DND-41 (cell line): ENCODE data around the gene ZDHHC16.
"Not testable (repeated sequence)": the region's sequence is repeated elsewhere in the genome, so short reads cannot be mapped to it uniquely, and the experiment has no call there.

Experiments
- ATAC-seq: fragments of 200-7000 bp; cut with Tn5 transposase; 3 replicates; pipeline ENCODE4 v1.9.1; 2021; ENCODE audit warnings: low read depth; ENCODE audit not compliant: insufficient read depth
- DNase-seq: peaks from one replicate; pipeline ENCODE4 v3.0.0-alpha.2; 2020
- H2AFZ ChIP-seq: 2 replicates; pipeline ENCODE4 v1.6.0; 2012; ENCODE audit warnings: low read depth, low read length
- H3K27ac ChIP-seq: 2 replicates; pipeline ENCODE4 v1.5.1; 2012; ENCODE audit warnings: low read length, inconsistent platforms
- H3K27me3 ChIP-seq: fragments of 200-600 bp; sonication (generic); 2 replicates; pipeline ENCODE4 v1.6.0; 2012; ENCODE audit warnings: low read length, mild to moderate bottlenecking, inconsistent platforms; ENCODE audit not compliant: insufficient read depth, poor library complexity
- H3K36me3 ChIP-seq: 2 replicates; pipeline ENCODE4 v1.5.1; 2012; ENCODE audit warnings: low read length, inconsistent platforms; ENCODE audit not compliant: insufficient read depth
- H3K4me1 ChIP-seq: 2 replicates; pipeline ENCODE4 v1.5.1; 2012; ENCODE audit warnings: mild to moderate bottlenecking, low read length; ENCODE audit not compliant: insufficient read depth
- H3K4me2 ChIP-seq: 2 replicates; pipeline ENCODE4 v1.6.0; 2012; ENCODE audit warnings: mild to moderate bottlenecking, moderate library complexity, low read length, inconsistent platforms; ENCODE audit not compliant: insufficient read depth
- H3K4me3 ChIP-seq, 2 experiments: fragments of 200-600 bp in 1 of 2; shearing (Covaris generic) in 1 of 2; 2 replicates each; pipeline ENCODE4 v1.5.1; 2012 to 2016; ENCODE audit warnings: inconsistent platforms in 2 of 2, low read length in 2 of 2, mild to moderate bottlenecking in 2 of 2, low read depth in 1 of 2, moderate library complexity in 1 of 2
- H3K79me2 ChIP-seq: 2 replicates; pipeline ENCODE4 v1.6.0; 2012; ENCODE audit warnings: low read length, inconsistent platforms; ENCODE audit not compliant: insufficient read depth
- H3K9ac ChIP-seq: 2 replicates; pipeline ENCODE4 v1.6.0; 2012; ENCODE audit warnings: low read depth, mild to moderate bottlenecking, inconsistent platforms, low read length, moderate library complexity
- H3K9me3 ChIP-seq: 2 replicates; pipeline ENCODE4 v1.5.1; 2012; ENCODE audit warnings: low read length, moderate library complexity, mild to moderate bottlenecking, inconsistent platforms; ENCODE audit not compliant: insufficient read depth, severe bottlenecking
- H4K20me1 ChIP-seq: 2 replicates; pipeline ENCODE4 v1.6.0; 2012; ENCODE audit warnings: low read length; ENCODE audit not compliant: insufficient read depth
- EZH2 ChIP-seq: IDR thresholded peaks from 3 replicates; pipeline ENCODE4 v1.6.1; 2012; ENCODE audit warnings: borderline replicate concordance, low read depth, mild to moderate bottlenecking, moderate library complexity, low read length, inconsistent platforms; ENCODE audit not compliant: severe bottlenecking
- TF ChIP-seq, protein P1 (sequence below): IDR thresholded peaks from 2 replicates; pipeline ENCODE4 v1.5.1; 2012; ENCODE audit warnings: borderline replicate concordance, low read length, moderate library complexity, mild to moderate bottlenecking; ENCODE audit not compliant: poor library complexity, severe bottlenecking; ENCODE audit errors: extremely low read depth

The ZDHHC16 gene

DNA sequence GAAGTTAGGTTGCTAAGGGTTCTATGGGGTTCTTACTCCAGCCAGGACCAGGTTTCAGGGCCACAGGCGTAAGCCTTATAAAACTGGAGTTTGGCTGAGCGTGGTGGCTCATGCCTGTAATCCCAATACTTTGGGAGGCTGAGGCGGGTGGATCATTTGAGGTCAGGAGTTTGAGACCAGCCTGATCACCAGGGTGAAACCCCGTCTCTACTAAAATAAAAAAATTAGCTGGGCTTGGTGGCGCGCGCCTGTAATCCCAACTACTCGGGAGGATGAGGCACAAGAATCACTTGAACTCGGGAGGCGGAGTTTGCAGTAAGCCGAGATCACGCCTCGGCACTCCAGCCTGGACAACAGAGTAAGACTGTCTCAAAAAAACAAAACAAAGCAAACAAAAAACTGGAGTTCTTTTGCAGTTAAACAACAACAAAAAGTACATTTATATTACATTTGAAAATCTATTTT, 44.5 kb upstream of the ZDHHC16 start:
- Histone ChIP-seq H3K36me3 (peaks cover 5% of the 10 kb centered on the region; the same call in 1 of the 2 replicates), H3K27ac (peak overlapping the region; percentile 61), H3K27me3 (no peaks in the 10 kb centered on the region), H3K9ac (peak overlapping the region; percentile 59; the same call in 1 of the 2 replicates), H3K4me3 (peak overlapping the region; percentile 82 to 85; a peak in 3 of 4 replicates), H3K4me1 (peaks cover 17% of the 10 kb centered on the region), H3K9me3 (no peaks in the 10 kb centered on the region), H2AFZ (peak overlapping the region; percentile 84), H4K20me1 (peaks cover 3% of the 10 kb centered on the region; the same call in 1 of the 2 replicates), H3K4me2 (peak overlapping the region; percentile 80), H3K79me2 (peaks cover 14% of the 10 kb centered on the region)
- TF ChIP-seq, protein P1, sequence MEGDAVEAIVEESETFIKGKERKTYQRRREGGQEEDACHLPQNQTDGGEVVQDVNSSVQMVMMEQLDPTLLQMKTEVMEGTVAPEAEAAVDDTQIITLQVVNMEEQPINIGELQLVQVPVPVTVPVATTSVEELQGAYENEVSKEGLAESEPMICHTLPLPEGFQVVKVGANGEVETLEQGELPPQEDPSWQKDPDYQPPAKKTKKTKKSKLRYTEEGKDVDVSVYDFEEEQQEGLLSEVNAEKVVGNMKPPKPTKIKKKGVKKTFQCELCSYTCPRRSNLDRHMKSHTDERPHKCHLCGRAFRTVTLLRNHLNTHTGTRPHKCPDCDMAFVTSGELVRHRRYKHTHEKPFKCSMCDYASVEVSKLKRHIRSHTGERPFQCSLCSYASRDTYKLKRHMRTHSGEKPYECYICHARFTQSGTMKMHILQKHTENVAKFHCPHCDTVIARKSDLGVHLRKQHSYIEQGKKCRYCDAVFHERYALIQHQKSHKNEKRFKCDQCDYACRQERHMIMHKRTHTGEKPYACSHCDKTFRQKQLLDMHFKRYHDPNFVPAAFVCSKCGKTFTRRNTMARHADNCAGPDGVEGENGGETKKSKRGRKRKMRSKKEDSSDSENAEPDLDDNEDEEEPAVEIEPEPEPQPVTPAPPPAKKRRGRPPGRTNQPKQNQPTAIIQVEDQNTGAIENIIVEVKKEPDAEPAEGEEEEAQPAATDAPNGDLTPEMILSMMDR: no peak
- TF ChIP-seq EZH2: no peak
- ATAC-seq (no peak), DNase-seq (no peak)

DNA sequence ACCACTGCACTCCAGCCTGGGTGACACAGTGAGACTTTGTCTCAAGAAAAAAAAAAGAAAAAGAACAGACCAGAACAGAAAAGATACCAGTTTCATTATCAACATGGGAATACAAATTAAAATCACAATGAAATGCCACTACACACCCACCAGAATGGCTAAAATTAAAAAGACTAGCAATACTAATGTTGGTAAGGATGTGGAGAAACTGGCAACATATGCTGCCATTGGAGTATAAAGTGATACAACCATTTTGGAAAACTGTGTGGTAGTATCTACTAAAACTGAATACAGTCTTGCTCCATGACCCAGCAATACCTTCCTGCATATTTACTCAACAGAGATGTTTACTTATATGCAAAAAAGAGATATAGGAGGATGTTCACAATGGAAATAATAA, 41.9 kb upstream of the ZDHHC16 start:
- H3K36me3 ChIP-seq: no peaks in the 10 kb centered on the region
- no peak overlapping the region for H3K27ac ChIP-seq
- H3K79me2 ChIP-seq: peaks cover 14% of the 10 kb centered on the region
- no peaks in the 10 kb centered on the region for H3K27me3 ChIP-seq
- TF ChIP-seq, protein P1: no peak
- no peak for TF ChIP-seq EZH2
- no peaks in the 10 kb centered on the region for H3K9me3 ChIP-seq
- no peak overlapping the region for H3K9ac ChIP-seq
- H3K4me3 ChIP-seq: no peak overlapping the region
- H3K4me1 ChIP-seq: peaks cover 20% of the 10 kb centered on the region
- DNase-seq: no peak
- ATAC-seq: no peak
- no peak overlapping the region for H2AFZ ChIP-seq
- no peak overlapping the region for H3K4me2 ChIP-seq
- H4K20me1 ChIP-seq: peaks cover 3% of the 10 kb centered on the region; the same call in 1 of the 2 replicates

- H2AFZ ChIP-seq: peak overlapping the region; percentile 42; the same call in 1 of the 2 replicates
- H3K36me3 ChIP-seq: no peaks in the 10 kb centered on the region
- H3K4me1 ChIP-seq: peaks cover 9% of the 10 kb centered on the region
- H3K4me3 ChIP-seq: no peak overlapping the region
- ATAC-seq (no peak), DNase-seq (no peak)
- no peak overlapping the region for H3K27ac ChIP-seq
- no peaks in the 10 kb centered on the region for H4K20me1 ChIP-seq
- H3K4me2 ChIP-seq: no peak overlapping the region
- no peaks in the 10 kb centered on the region for H3K27me3 ChIP-seq
- no peaks in the 10 kb centered on the region for H3K9me3 ChIP-seq
- no peak overlapping the region for H3K9ac ChIP-seq
- TF ChIP-seq, protein P1: no peak
- TF ChIP-seq EZH2: no peak
- H3K79me2 ChIP-seq: no peaks in the 10 kb centered on the region
Observed at GRCh38 chr10:97406064-97406463, 39.9 kb upstream of the ZDHHC16 start.

DNA sequence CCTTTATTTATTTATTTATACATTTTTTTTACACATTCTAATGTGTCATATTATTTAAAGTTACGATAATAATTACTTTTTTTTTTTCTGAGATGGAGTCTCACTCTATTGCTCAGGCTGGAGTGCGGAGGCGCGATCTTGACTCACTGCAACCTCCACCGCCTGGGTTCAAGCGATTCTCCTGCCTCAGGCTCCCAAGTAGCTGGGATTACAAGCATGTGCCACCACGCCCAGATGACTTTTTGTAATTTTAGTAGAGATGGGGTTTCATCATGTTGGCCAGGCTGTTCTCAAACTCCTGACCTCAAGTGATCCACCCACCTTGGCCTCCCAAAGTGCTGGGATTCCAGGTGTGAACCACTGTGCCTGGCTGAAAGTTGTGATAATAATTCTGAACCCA, 39.5 kb upstream of the ZDHHC16 start:
- H3K36me3 ChIP-seq, H3K9ac ChIP-seq, H3K4me1 ChIP-seq, DNase-seq, H3K27me3 ChIP-seq, ATAC-seq, H3K4me2 ChIP-seq, H2AFZ ChIP-seq, H3K4me3 ChIP-seq, H3K27ac ChIP-seq, H4K20me1 ChIP-seq, H3K79me2 ChIP-seq, H3K9me3 ChIP-seq: not testable (repeated sequence)
